Measurements from ENCODE around the gene LEP. TPM values are rescaled to one million over a fixed set of nuclear protein-coding genes. Genes with fewer than 3 reads are reported as not detected.

Gene LEP
- polyA plus RNA-seq, 1 of the 3 experiments (the other 2 are of a cell fraction): not detected

- Histone ChIP-seq H3K4me2 (no peak overlapping the region), H3K4me3 (ENCODE audit: low read depth in 2 of 2, low read length in 1 of 2) (no peak overlapping the region; a peak in 1 of 4 replicates), H3K79me2 (ENCODE audit: insufficient read depth) (no peaks in the 10 kb centered on the region), H3K36me3 (replicated peaks in 1 of 2; ENCODE audit: control insufficient read depth in 1 of 2, insufficient read depth in 2 of 2, low read length in 1 of 2) (no peaks in the 10 kb centered on the region), H4K20me1 (ENCODE audit: insufficient read depth) (no peaks in the 10 kb centered on the region), H3K9me2 (no peaks in the 10 kb centered on the region), H3F3A (replicated peaks; ENCODE audit: insufficient read depth) (peaks cover 7% of the 10 kb centered on the region), H3K9me3 (peaks cover 18% of the 10 kb centered on the region; the same call in 1 of the 2 replicates), H3K27me3 (ENCODE audit: insufficient read depth) (no peaks in the 10 kb centered on the region), H3K9ac (no peak overlapping the region), H3K4me1 (ENCODE audit: control insufficient read depth in 1 of 2, insufficient read depth in 2 of 2, low read depth in 1 of 2, low read length in 1 of 2) (no peaks in the 10 kb centered on the region), H3K27ac (ENCODE audit: low read depth in 2 of 2, low read length in 1 of 2) (no peak overlapping the region), H2AFZ (ENCODE audit: low read depth) (no peak overlapping the region)
- CTCF ChIA-PET: interaction anchor here (3.4 kb wide), 1 partner anchor 15 kb away, joined by 23 read pairs; no protein-coding TSS in a partner anchor
- DNase-seq: peak; percentile 36
- POLR2A ChIA-PET: no interaction called here
- WGBS (ENCODE audit: low lambda C conversion rate): 19% methylated on average over 3 of the region's 3 CpGs
- TF ChIP-seq MXI1 (IDR thresholded peaks at IDR 0.05; ENCODE audit: low read depth, low read length) (no peak), YY1 (IDR thresholded peaks at IDR 0.05; ENCODE audit: low read depth) (no peak), NRF1 (IDR thresholded peaks at IDR 0.05; ENCODE audit: low read depth, low read length) (no peak), GABPA (IDR thresholded peaks at IDR 0.05; ENCODE audit: low read depth) (no peak), ZBTB33 (IDR thresholded peaks at IDR 0.05; ENCODE audit: borderline replicate concordance, low read depth) (no peak), USF1 (IDR thresholded peaks at IDR 0.05; ENCODE audit: borderline replicate concordance, low read depth) (no peak)
Measured at GRCh38 chr7:128194533-128195282, 46.4 kb upstream of the LEP start.

GRCh38 chr7:128197589-128197988 is 43.5 kb upstream of the LEP start:
- peaks cover 7% of the 10 kb centered on the region for H3F3A ChIP-seq (replicated peaks; ENCODE audit: insufficient read depth)
- H3K27me3 ChIP-seq (ENCODE audit: insufficient read depth): peaks cover 10% of the 10 kb centered on the region
- 83% methylated on average over 1 of the region's 1 CpG for WGBS (ENCODE audit: low lambda C conversion rate)
- no peaks in the 10 kb centered on the region for H3K79me2 ChIP-seq (ENCODE audit: insufficient read depth)
- no peak overlapping the region for H3K4me3 ChIP-seq (ENCODE audit: low read depth in 2 of 2, low read length in 1 of 2)
- POLR2A ChIA-PET: no interaction called here
- H3K9me3 ChIP-seq: peaks cover 18% of the 10 kb centered on the region; the same call in 1 of the 2 replicates
- H4K20me1 ChIP-seq (ENCODE audit: insufficient read depth): no peaks in the 10 kb centered on the region
- no peaks in the 10 kb centered on the region for H3K36me3 ChIP-seq (replicated peaks in 1 of 2; ENCODE audit: control insufficient read depth in 1 of 2, insufficient read depth in 2 of 2, low read length in 1 of 2)
- CTCF ChIA-PET: interaction anchor here (0.7 to 4.8 kb wide), 7 partner anchors 11 to 163 kb away, joined by 3 to 64 read pairs (median 4); no protein-coding TSS in a partner anchor
- H3K27ac ChIP-seq (ENCODE audit: low read depth in 2 of 2, low read length in 1 of 2): no peak overlapping the region
- H3K9me2 ChIP-seq: no peaks in the 10 kb centered on the region
- peaks cover 0 to 8% of the 10 kb centered on the region in 2 experiments; a peak in 1 of 4 replicates for H3K4me1 ChIP-seq (ENCODE audit: control insufficient read depth in 1 of 2, insufficient read depth in 2 of 2, low read depth in 1 of 2, low read length in 1 of 2)
- H3K9ac ChIP-seq: no peak overlapping the region
- no peak overlapping the region for H2AFZ ChIP-seq (ENCODE audit: low read depth)
- TF ChIP-seq NRF1 (IDR thresholded peaks at IDR 0.05; ENCODE audit: low read depth, low read length): no peak
- no peak for TF ChIP-seq CHD2 (IDR thresholded peaks at IDR 0.05; ENCODE audit: low read length, partially characterized antibody)
- no peak for TF ChIP-seq YY1 (IDR thresholded peaks at IDR 0.05; ENCODE audit: low read depth)
- peak; percentile 23 for DNase-seq
- H3K4me2 ChIP-seq: no peak overlapping the region

All from SK-N-SH (cell line).